ENCODE measurements around the gene C1orf35. TPM values are rescaled to one million over a fixed set of nuclear protein-coding genes. Genes with fewer than 3 reads are reported as not detected.

The C1orf35 gene
- total and polyA plus RNA-seq, 9 of the 15 experiments (the other 6 are each of a cell fraction or from before 2014, with no cell fraction given), result 3.2 to 48.7 (median 12.5) TPM

GRCh38 chr1:228144193-228144992 is 41.3 kb upstream of the C1orf35 start:
- no peaks in the 10 kb centered on the region for H3K27me3 ChIP-seq (ENCODE audit: control insufficient read depth in 2 of 2, insufficient read depth in 2 of 2, low read length in 2 of 2)
- H3K4me2 ChIP-seq (ENCODE audit: insufficient read depth, low read length), result peak overlapping the region; percentile 74
- ChIA-PET CTCF (ENCODE audit: low intra/inter-chr PET ratio) (no interaction called here), POLR2A (interaction anchor here (0.6 to 6.0 kb wide), 11 partner anchors 7 to 315 kb away, joined by 3 to 47 read pairs (median 3); partner anchors contain the start of gene IBA57)
- peak; percentile 56 to 65 (median 62) for DNase-seq (ENCODE audit: extremely low read depth in 1 of 4, low spot score in 3 of 4)
- no peaks in the 10 kb centered on the region for H3K9me3 ChIP-seq (replicated peaks; ENCODE audit: control insufficient read depth, insufficient read depth, low read depth, low read length)
- 55% methylated on average over 16 of the region's 16 CpGs for WGBS (ENCODE audit: insufficient coverage, low coverage, missing lambda C conversion rate)
- intact Hi-C loops (cut with micrococcal nuclease) (no loop called here), in situ Hi-C loops (cut with MboI) (no loop called here)
- H3K27ac ChIP-seq (ENCODE audit: extremely low read depth, low read depth, low read length), result peak overlapping the region; percentile 58; the same call in 1 of the 3 replicates
- H3K9me1 ChIP-seq (ENCODE audit: control insufficient read depth, insufficient read depth, low read length), result peaks cover 24% of the 10 kb centered on the region
- ATAC-seq, result no peak
- FAIRE-seq, result no peak
- H2AFZ ChIP-seq (ENCODE audit: low read depth, low read length), result no peak overlapping the region
- H3K36me3 ChIP-seq (ENCODE audit: control insufficient read depth, insufficient read depth, low read length), result peaks cover 60% of the 10 kb centered on the region; the same call in 2 of the 3 replicates
- H3K4me3 ChIP-seq, result no peak overlapping the region
- peaks cover 61 to 93% of the 10 kb centered on the region in 2 experiments for H3K4me1 ChIP-seq (replicated peaks in 1 of 2; ENCODE audit: control insufficient read depth in 2 of 2, insufficient read depth in 2 of 2, low read length in 2 of 2)
- TF ChIP-seq MNT (conservative IDR thresholded peaks at IDR 0.05) (0 out of 4 replicates have a peak, but pooled peaks of 1 of the 2 experiments have one; percentile 18), POLR2B (IDR thresholded peaks at IDR 0.05; ENCODE audit: low read depth, partially characterized antibody) (peak; percentile 1), CREB3L1 (IDR thresholded peaks at IDR 0.05; ENCODE audit: borderline replicate concordance, low read depth) (peak; percentile 10; the same call in 1 of the 2 replicates), RBFOX2 (IDR thresholded peaks at IDR 0.05; ENCODE audit: low read depth, low read length) (peak; percentile 58), NRF1 (conservative IDR thresholded peaks at IDR 0.05 in 1 of 2, IDR thresholded peaks at IDR 0.05 in 1 of 2) (peak; percentile 46 to 52), TCF15 (CRISPR knock-in tag; IDR thresholded peaks at IDR 0.05) (no peak), U2AF1 (optimal IDR thresholded peaks at IDR 0.05; ENCODE audit: low read depth, low read length) (no peak), KDM5B (IDR thresholded peaks at IDR 0.05; ENCODE audit: insufficient replicate concordance, low read depth, low read length) (peak; percentile 58), POLR2G (IDR thresholded peaks at IDR 0.05; ENCODE audit: low read depth, low read length) (0 out of 2 replicates have a peak, but pooled peaks have one; percentile 21), ELF4 (CRISPR knock-in tag; IDR thresholded peaks at IDR 0.05) (no peak), TEAD4 (IDR thresholded peaks at IDR 0.05; ENCODE audit: low read length) (no peak), TEAD4 (CRISPR knock-in tag; IDR thresholded peaks at IDR 0.05; ENCODE audit: borderline replicate concordance) (peak; percentile 54; the same call in 1 of the 2 replicates), FOXA3 (CRISPR knock-in tag; conservative IDR thresholded peaks at IDR 0.05 in 1 of 2, IDR thresholded peaks at IDR 0.05 in 1 of 2) (0 out of 4 replicates have a peak, but pooled peaks of 1 of the 2 experiments have one; percentile 10)
- peaks cover 90% of the 10 kb centered on the region for H3K79me2 ChIP-seq (ENCODE audit: control insufficient read depth, insufficient read depth, low read length)
- H4K20me1 ChIP-seq (replicated peaks; ENCODE audit: control insufficient read depth, insufficient read depth, low read length), result peaks cover 68% of the 10 kb centered on the region
- peak overlapping the region; percentile 37 to 86 for H3K9ac ChIP-seq (ENCODE audit: insufficient read depth in 1 of 2, low read depth in 2 of 2, low read length in 2 of 2)
- BruUV-seq (replicated peaks), result no TSS peak
